Stimulated activated CD4-positive, alpha-beta T cell treated with anti-CD3 and anti-CD28 coated beads, Interleukin-1b, Interleukin-23, amount 100 ng/mL, for 48 hours (primary cell): ENCODE data around the gene NTRK2.

ENCODE experiments used
- DNase-seq: peaks from one replicate; pipeline ENCODE4 v3.0.0-alpha.2; 2020

The NTRK2 gene

DNA sequence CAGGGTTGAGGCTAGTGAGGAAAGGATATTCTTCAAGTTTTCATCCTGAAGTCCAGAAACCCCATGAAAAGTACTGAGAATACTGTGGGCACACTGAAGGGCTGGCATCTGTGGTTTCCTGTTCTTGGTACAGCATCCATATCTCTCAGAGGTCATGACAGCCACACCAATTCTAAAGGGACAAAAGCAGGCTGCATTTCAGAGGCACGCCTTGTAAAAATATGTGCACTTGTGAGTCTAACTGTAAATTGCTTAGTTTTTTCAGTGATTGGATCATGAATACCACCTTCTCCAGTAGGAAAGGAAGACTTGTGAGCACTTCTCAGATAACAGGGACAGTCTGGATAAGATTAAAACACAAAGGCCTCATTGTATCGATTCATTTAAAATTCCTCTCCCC lies 230.9 kb downstream of the NTRK2 start:
- DNase-seq: no peak

DNA sequence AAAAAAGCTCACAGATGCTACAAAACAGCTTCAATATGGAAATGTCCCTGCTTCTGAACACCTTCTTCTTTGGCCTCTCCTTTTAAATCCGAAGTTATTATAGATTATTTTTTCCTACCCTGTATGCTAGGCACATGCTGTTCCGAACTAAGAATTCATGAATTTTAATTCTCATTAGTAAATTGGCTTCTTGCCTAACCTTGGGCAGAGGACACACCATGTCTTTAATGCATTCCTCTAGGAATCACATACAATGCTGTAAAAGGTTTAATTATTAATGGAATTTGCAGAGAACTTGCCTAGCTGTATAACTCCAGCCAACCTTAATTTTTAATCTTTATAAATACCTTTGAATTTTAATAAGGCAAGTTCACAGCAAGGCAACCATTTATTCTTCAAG lies 234.4 kb downstream of the NTRK2 start:
- no peak for DNase-seq

GRCh38 chr9:84916769-84917168 lies 247.2 kb downstream of the NTRK2 start:
- no peak for DNase-seq

DNA sequence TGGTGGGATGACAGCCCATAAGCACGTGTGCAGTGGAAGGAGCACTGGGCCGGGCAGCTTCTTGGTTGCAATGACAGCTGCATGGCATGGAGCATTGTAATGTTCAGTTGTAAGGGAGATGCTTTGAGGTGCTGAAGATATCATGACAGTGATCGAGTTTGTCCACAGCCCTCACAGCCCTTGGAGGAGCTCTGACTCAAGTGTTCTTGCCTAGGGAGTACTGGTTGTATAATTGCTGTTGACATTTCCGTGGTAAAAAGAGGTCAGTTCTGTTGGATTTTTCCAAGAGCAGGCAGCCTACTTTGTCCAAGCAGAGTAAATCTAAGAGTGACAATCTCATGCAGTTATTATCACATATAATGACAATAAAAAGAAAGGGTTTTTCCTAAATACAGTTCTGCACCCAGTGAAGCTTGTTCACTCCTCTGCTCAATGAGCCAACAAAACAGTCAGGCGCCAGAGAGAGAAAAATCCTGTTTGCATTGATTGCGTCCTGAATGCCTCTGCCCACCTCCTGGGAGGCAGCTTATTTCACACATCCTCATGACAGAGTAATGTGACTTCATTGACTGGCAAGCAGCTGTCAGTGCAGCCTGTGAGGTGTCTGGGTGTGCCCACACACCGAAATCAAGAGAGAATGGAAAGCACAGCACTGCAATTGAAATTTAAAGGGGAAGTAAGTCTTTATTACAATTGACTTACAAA lies 248.0 kb downstream of the NTRK2 start:
- no peak for DNase-seq

GRCh38 chr9:84919440-84919839 lies 249.9 kb downstream of the NTRK2 start:
- DNase-seq: no peak

- no peak for DNase-seq
Observed at GRCh38 chr9:84921175-84921574, 251.6 kb downstream of the NTRK2 start.

DNA sequence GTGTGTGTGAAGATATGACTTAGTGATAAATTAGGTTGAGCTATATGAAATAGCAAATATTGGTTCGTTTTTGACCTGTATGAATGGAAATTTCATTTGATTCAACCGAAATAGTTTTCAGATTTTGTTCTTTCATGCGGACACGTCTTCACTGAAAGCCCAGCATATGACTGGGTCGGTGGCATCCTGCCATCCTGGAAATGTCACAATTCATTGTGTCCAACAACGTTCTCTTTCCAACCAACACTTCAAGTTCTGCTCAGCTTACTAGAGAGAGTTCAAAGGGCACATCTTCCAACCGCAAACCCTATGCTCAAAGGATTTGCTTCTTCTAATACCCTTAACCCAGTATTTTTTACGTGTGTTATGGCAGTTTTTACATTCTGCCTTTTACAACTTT lies 252.5 kb downstream of the NTRK2 start:
- DNase-seq: no peak

DNA sequence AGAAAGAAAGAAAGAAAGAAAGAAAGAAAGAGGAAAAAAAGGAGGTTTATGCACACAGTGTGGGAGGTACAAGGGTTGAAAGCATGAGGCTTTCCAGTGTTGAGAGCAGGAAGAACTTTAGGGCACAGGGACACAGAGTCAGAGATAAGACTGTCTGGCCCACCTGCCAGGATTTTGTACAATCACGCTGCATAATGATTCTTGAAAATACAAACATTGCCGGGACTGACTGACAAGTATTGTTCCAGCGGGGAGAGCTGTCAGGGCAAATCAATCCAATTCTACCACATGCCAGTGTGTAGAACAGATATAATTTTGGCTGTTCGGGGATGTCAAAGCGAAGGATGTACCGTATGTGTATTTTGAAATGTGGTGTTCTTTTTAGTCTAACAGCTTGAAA lies 254.7 kb downstream of the NTRK2 start:
- DNase-seq: no peak

GRCh38 chr9:84925225-84925872 lies 255.8 kb downstream of the NTRK2 start:
- DNase-seq: no peak

DNA sequence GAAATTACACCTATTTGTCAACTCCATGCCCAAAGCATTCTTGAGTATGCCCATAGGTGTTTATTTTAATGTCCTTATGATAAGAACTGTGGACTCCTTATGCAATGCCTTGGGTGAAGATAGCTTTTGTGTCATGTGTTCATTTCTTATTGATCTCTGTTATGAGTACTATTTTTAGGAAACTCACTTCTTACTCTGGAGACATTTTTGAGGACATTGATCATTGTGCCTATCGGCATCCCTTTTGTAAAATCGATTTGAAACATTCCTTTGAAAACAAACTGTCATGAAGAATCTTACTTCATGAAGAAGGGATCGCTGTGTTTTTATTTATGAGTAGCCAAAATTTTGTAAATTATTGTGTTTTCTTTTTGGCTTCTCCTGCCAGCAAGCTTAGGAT lies 257.3 kb downstream of the NTRK2 start:
- no peak for DNase-seq

- no peak for DNase-seq
Observed at GRCh38 chr9:84928419-84928818, 258.9 kb downstream of the NTRK2 start.

DNA sequence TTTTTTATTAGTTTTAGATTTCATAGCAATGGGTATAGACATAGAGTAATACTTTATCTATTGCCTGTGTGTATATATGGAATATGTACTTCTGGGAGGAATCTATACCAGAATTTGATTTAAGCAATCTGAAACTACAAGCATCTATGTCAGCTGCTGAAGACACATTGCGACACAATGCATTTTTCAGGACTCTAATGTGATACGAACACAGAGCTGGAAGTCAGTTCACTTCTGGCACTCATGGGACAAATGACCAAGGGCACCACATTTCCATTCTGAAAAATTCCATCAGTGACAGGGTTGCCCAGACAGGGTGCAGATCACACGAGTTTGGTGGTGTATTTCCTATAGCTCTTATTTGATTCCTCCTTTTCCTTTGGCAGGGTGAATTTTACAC lies 259.5 kb downstream of the NTRK2 start:
- DNase-seq: no peak

- no peak for DNase-seq
Observed at GRCh38 chr9:84932915-84933527, 263.5 kb downstream of the NTRK2 start.

- no peak for DNase-seq
Observed at GRCh38 chr9:84935528-84936117, 266.1 kb downstream of the NTRK2 start.

GRCh38 chr9:84937180-84937579 lies 267.7 kb downstream of the NTRK2 start:
- DNase-seq: no peak

DNA sequence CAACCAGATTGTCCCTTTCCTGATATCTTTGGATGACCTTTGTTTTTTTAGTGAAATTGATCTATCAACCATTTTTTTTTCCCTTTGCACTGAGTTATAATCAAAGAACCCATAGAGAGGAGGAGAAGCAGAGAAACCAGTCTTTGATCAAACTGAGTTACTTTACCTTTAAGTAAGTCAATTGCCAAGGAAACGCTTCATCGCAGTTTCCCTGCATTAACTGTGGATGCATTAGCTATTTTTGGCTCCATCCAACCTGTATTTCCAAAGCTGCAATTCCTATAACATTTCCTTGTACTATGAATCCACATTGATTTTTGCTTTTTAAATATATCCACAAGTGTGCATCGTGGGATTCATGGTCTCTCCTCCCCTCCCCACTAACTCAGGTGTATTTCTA lies 268.1 kb downstream of the NTRK2 start:
- DNase-seq: no peak

DNA sequence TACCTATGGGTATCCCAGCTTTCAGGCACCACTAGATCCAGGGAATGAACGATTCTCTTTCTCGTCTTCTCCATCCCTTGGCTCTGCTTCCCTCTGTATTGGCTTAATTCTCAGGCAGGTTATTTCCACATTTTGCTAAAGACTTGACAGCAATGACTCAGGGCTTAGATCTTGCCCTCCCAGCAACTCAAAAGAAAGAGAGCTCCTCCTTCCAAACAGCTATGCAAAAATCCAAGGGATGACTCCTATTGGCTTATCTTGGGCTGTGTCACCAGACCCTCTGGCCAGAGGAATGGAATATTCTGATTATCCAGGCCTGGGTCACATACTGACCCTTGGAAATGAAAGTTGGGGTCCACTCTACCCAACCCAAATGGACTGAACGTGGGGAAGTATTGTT lies 270.2 kb downstream of the NTRK2 start:
- no peak for DNase-seq

DNA sequence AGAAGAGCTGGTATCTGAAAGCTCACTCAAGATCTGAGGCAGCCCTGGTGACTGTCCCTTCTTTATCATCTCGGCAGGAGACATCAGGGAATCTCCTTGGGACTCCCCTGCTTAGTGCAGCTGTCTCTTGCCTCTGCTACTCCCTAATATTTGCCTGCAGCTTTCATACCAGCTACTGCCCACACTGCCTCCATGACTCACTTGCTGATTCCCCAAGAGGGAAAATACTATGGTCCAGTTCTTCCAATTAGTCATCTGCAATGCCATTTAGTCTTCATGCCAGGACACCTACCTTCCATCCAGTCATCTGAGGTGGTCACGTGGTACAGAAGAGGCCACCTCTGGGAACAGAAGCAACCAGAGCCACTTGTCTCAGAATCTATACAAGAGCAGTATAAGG lies 270.8 kb downstream of the NTRK2 start:
- no peak for DNase-seq

DNA sequence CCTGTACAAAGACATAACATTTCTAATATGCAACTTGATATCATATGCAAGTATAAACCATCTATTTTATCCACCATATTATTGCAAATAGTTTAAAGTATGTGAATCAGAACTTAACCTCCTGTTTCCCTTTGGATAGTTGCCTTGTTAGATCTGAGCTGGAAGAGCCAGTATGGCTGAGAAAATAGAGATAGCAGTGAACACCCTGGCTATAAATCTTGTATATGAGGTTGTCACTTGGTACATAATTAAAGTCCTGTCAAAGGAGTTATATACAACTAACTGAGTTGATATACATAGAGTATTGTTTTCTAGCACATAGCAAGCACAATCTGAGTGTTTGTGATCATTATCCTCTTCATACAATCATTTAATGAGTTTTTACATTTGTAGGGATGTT lies 272.3 kb downstream of the NTRK2 start:
- DNase-seq: no peak

GRCh38 chr9:84943482-84944050 lies 274.0 kb downstream of the NTRK2 start:
- DNase-seq: no peak

GRCh38 chr9:84945878-84946538 lies 276.5 kb downstream of the NTRK2 start:
- DNase-seq: no peak

DNA sequence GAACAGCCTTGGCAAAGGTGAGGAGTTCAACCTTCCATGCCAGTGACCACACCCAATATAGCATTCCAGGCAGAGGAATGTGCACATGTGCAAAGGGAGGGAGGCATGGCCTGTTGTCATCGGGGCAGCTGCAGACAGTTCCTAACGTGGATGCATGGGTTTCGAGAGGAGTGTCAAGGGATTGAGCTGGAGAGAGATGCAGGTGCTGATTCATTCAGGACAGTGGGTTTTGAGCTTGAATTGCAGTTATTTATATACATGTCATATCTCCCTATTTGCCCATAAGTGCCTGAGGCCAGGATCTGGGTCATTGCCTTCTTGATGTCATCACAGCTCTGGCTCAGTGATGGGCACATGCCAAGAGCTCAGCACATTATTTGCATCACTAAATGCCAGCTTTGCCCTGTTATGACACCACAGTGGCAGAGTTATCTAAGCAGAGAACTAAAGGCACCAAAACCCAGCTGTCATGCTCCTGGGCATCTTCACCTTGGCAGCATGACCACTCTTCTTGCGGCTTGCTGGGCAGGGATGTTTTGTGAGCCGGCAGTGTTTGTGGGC lies 278.0 kb downstream of the NTRK2 start:
- DNase-seq: no peak

DNA sequence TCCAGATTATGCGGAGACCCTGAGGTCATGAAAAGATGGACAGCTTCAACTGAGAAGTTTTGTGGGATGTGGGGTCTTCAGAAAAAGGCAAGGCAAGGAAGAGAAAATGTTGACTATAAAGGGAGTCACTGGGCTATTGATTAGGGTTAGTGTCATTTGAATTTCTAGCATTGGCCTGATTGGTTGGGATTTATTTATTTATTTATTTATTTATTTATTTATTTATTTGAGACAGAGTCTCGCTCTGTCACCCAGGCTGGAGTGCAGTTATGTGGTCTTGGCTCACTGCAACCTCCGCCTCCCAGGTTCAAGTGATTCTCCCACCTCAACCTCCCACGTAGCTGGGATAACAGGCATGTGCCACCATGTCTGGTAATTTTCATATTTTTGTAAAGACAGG lies 279.7 kb downstream of the NTRK2 start:
- DNase-seq: no peak
